D721Med (cell line): ENCODE data around the gene CDH4.

Experiments
- DNase-seq: peaks from one replicate; pipeline ENCODE4 v3.0.0; 2011; ENCODE audit warnings: low spot score; ENCODE audit not compliant: insufficient read length
- FAIRE-seq: peaks from 2 replicates; lab custom pipeline; 2011; peaks lifted over from hg19 to GRCh38; lab: Jason Lieb, UNC
- CTCF ChIP-seq: IDR thresholded peaks from 2 replicates; pipeline ENCODE4 v1.5.1; 2012; ENCODE audit warnings: mild to moderate bottlenecking, control low read depth; ENCODE audit not compliant: insufficient read depth; ENCODE audit errors: missing control alignments

CDH4 gene

GRCh38 chr20:61251529-61252393, at the start of gene CDH4:
Gene CDH4, plus strand, starts transcription at chr20:61252261.
- no peak for TF ChIP-seq CTCF
- FAIRE-seq = no peak

GRCh38 chr20:61203320-61203719, 48.7 kb upstream of the CDH4 start:
- TF ChIP-seq CTCF = no peak
- no peak for DNase-seq
- FAIRE-seq = no peak

More at GRCh38 chr20:61251529-61252393, at the start of gene CDH4:
- no peak for DNase-seq

GRCh38 chr20:61204206-61204605, 47.9 kb upstream of the CDH4 start:
- FAIRE-seq = no peak
- no peak for DNase-seq
- TF ChIP-seq CTCF = no peak

- no peak for TF ChIP-seq CTCF
- FAIRE-seq (no peak), DNase-seq (no peak)
These were observed 46.3 kb upstream of the CDH4 start for GRCh38 chr20:61205769-61206168.

- no peak for FAIRE-seq
- TF ChIP-seq CTCF = no peak
These were observed 41.2 kb upstream of the CDH4 start for GRCh38 chr20:61210862-61211261.

GRCh38 chr20:61217848-61218247, 34.2 kb upstream of the CDH4 start:
- no peak for FAIRE-seq
- no peak for DNase-seq
- TF ChIP-seq CTCF = no peak

More at GRCh38 chr20:61210862-61211261, 41.2 kb upstream of the CDH4 start:
- no peak for DNase-seq

- DNase-seq (no peak), FAIRE-seq (no peak)
- TF ChIP-seq CTCF = no peak
These were observed 33.0 kb upstream of the CDH4 start for GRCh38 chr20:61219021-61219431.
